ENCODE results near the gene DAB2IP.

DAB2IP gene

GRCh38 chr9:121776739-121777637, 125.6 kb downstream of the DAB2IP start:
- no peak overlapping the region for H3K4me3 ChIP-seq (ENCODE audit: low read length)
- no peak overlapping the region for H3K9ac ChIP-seq (ENCODE audit: low read depth, low read length)
- H3K36me3 ChIP-seq (ENCODE audit: insufficient read depth, low read length) = peaks cover 76% of the 10 kb centered on the region
- no peaks in the 10 kb centered on the region for H3K4me1 ChIP-seq (ENCODE audit: insufficient read depth, low read length)
- 96% methylated on average over 8 of the region's 8 CpGs for WGBS
- no peak overlapping the region for H3K27ac ChIP-seq (ENCODE audit: low read depth, low read length)
- H3K27me3 ChIP-seq (ENCODE audit: insufficient read depth, low read length) = no peaks in the 10 kb centered on the region
- H3K9me3 ChIP-seq (ENCODE audit: insufficient read depth, low read depth, low read length) = peaks cover 5% of the 10 kb centered on the region; the same call in 1 of the 2 replicates

GRCh38 chr9:121778252-121779225, 127.1 kb downstream of the DAB2IP start:
- H3K4me1 ChIP-seq (ENCODE audit: insufficient read depth, low read length) = peaks cover 5% of the 10 kb centered on the region; the same call in 1 of the 2 replicates
- 90% methylated on average over 2 of the region's 4 CpGs for WGBS

GRCh38 chr9:121779381-121780117, 128.1 kb downstream of the DAB2IP start:
- H3K27me3 ChIP-seq (ENCODE audit: insufficient read depth, low read length) = no peaks in the 10 kb centered on the region
- peaks cover 5% of the 10 kb centered on the region; the same call in 1 of the 2 replicates for H3K9me3 ChIP-seq (ENCODE audit: insufficient read depth, low read depth, low read length)
- peaks cover 64% of the 10 kb centered on the region for H3K36me3 ChIP-seq (ENCODE audit: insufficient read depth, low read length)
- H3K4me1 ChIP-seq (ENCODE audit: insufficient read depth, low read length) = peaks cover 14% of the 10 kb centered on the region
- H3K27ac ChIP-seq (ENCODE audit: low read depth, low read length) = no peak overlapping the region; the same call in 1 of the 2 replicates
- no peak overlapping the region for H3K9ac ChIP-seq (ENCODE audit: low read depth, low read length)
- WGBS = 83% methylated on average over 13 of the region's 13 CpGs
- H3K4me3 ChIP-seq (ENCODE audit: low read length) = no peak overlapping the region

More at GRCh38 chr9:121778252-121779225, 127.1 kb downstream of the DAB2IP start:
- Histone ChIP-seq H3K9me3 (ENCODE audit: insufficient read depth, low read depth, low read length) (peaks cover 5% of the 10 kb centered on the region; the same call in 1 of the 2 replicates), H3K36me3 (ENCODE audit: insufficient read depth, low read length) (peaks cover 74% of the 10 kb centered on the region), H3K9ac (ENCODE audit: low read depth, low read length) (no peak overlapping the region), H3K4me3 (ENCODE audit: low read length) (no peak overlapping the region), H3K27me3 (ENCODE audit: insufficient read depth, low read length) (no peaks in the 10 kb centered on the region), H3K27ac (ENCODE audit: low read depth, low read length) (no peak overlapping the region)

GRCh38 chr9:121780177-121781040, 129.0 kb downstream of the DAB2IP start:
- no peak overlapping the region for H3K4me3 ChIP-seq (ENCODE audit: low read length)
- H3K36me3 ChIP-seq (ENCODE audit: insufficient read depth, low read length) = peaks cover 59% of the 10 kb centered on the region
- no peak overlapping the region for H3K9ac ChIP-seq (ENCODE audit: low read depth, low read length)
- H3K27me3 ChIP-seq (ENCODE audit: insufficient read depth, low read length) = no peaks in the 10 kb centered on the region
- WGBS = 90% methylated on average over 17 of the region's 17 CpGs
- peaks cover 5% of the 10 kb centered on the region; the same call in 1 of the 2 replicates for H3K9me3 ChIP-seq (ENCODE audit: insufficient read depth, low read depth, low read length)
- peaks cover 21% of the 10 kb centered on the region for H3K4me1 ChIP-seq (ENCODE audit: insufficient read depth, low read length)
- H3K27ac ChIP-seq (ENCODE audit: low read depth, low read length) = no peak overlapping the region

- 95% methylated on average over 8 of the region's 8 CpGs for WGBS
- Histone ChIP-seq H3K36me3 (ENCODE audit: insufficient read depth, low read length) (peaks cover 52% of the 10 kb centered on the region), H3K27ac (ENCODE audit: low read depth, low read length) (no peak overlapping the region), H3K4me1 (ENCODE audit: insufficient read depth, low read length) (peaks cover 21% of the 10 kb centered on the region), H3K27me3 (ENCODE audit: insufficient read depth, low read length) (no peaks in the 10 kb centered on the region), H3K9me3 (ENCODE audit: insufficient read depth, low read depth, low read length) (peaks cover 5% of the 10 kb centered on the region; the same call in 1 of the 2 replicates), H3K4me3 (ENCODE audit: low read length) (no peak overlapping the region), H3K9ac (ENCODE audit: low read depth, low read length) (no peak overlapping the region)
Measured at GRCh38 chr9:121781145-121781548, 129.7 kb downstream of the DAB2IP start.

GRCh38 chr9:121781701-121782464, 130.4 kb downstream of the DAB2IP start:
- H3K27me3 ChIP-seq (ENCODE audit: insufficient read depth, low read length) = no peaks in the 10 kb centered on the region
- H3K9me3 ChIP-seq (ENCODE audit: insufficient read depth, low read depth, low read length) = peaks cover 5% of the 10 kb centered on the region; the same call in 1 of the 2 replicates
- H3K36me3 ChIP-seq (ENCODE audit: insufficient read depth, low read length) = peaks cover 46% of the 10 kb centered on the region
- H3K4me1 ChIP-seq (ENCODE audit: insufficient read depth, low read length) = peaks cover 21% of the 10 kb centered on the region
- H3K4me3 ChIP-seq (ENCODE audit: low read length) = no peak overlapping the region
- H3K9ac ChIP-seq (ENCODE audit: low read depth, low read length) = no peak overlapping the region
- WGBS = 94% methylated on average over 17 of the region's 17 CpGs
- no peak overlapping the region for H3K27ac ChIP-seq (ENCODE audit: low read depth, low read length)

- Histone ChIP-seq H3K27me3 (ENCODE audit: insufficient read depth, low read length) (no peaks in the 10 kb centered on the region), H3K36me3 (ENCODE audit: insufficient read depth, low read length) (peaks cover 39% of the 10 kb centered on the region), H3K4me1 (ENCODE audit: insufficient read depth, low read length) (peaks cover 21% of the 10 kb centered on the region), H3K9me3 (ENCODE audit: insufficient read depth, low read depth, low read length) (peaks cover 5% of the 10 kb centered on the region; the same call in 1 of the 2 replicates), H3K4me3 (ENCODE audit: low read length) (no peak overlapping the region), H3K9ac (ENCODE audit: low read depth, low read length) (no peak overlapping the region), H3K27ac (ENCODE audit: low read depth, low read length) (no peak overlapping the region)
- 96% methylated on average over 17 of the region's 17 CpGs for WGBS
Measured at GRCh38 chr9:121782514-121783110, 131.2 kb downstream of the DAB2IP start.

GRCh38 chr9:121783111-121783510, 131.7 kb downstream of the DAB2IP start:
- Histone ChIP-seq H3K27me3 (ENCODE audit: insufficient read depth, low read length) (no peaks in the 10 kb centered on the region), H3K36me3 (ENCODE audit: insufficient read depth, low read length) (peaks cover 34% of the 10 kb centered on the region), H3K4me3 (ENCODE audit: low read length) (no peak overlapping the region), H3K9ac (ENCODE audit: low read depth, low read length) (no peak overlapping the region), H3K4me1 (ENCODE audit: insufficient read depth, low read length) (peaks cover 21% of the 10 kb centered on the region), H3K27ac (ENCODE audit: low read depth, low read length) (peak overlapping the region; percentile 52; the same call in 1 of the 2 replicates), H3K9me3 (ENCODE audit: insufficient read depth, low read depth, low read length) (peaks cover 1% of the 10 kb centered on the region; the same call in 1 of the 2 replicates)
- 83% methylated on average over 2 of the region's 2 CpGs for WGBS
